Ovary (tissue), 3 donors: Measurements from ENCODE around the gene ENPP6.

Source experiments
- CTCF ChIP-seq, 3 donors: fragments of 450-650 bp in 2 of 3; fragments of 200-600 bp in 1 of 3; IDR thresholded peaks; one replicate each; pipeline versions ENCODE4 v1.5.1 to v1.8.0; 2016 to 2022; ENCODE audit warnings: antibody characterized with exemption in 3 of 3, mild to moderate bottlenecking in 1 of 3
- POLR2A ChIP-seq: fragments of 450-650 bp; IDR thresholded peaks from one replicate; pipeline ENCODE4 v1.6.1; 2017; ENCODE audit warnings: antibody characterized with exemption, mild to moderate bottlenecking, moderate library complexity
- donor health status: DM: no; HTN: no; CAD: no.

- TF ChIP-seq POLR2A (no peak), CTCF (IDR thresholded peaks at IDR 0.05) (no peak)
Observed at GRCh38 chr4:184145596-184145995, 72.1 kb downstream of the ENPP6 start.
